K562 (cell line): Measurements from ENCODE around the gene SAMD11. TPM values are rescaled to one million over a fixed set of nuclear protein-coding genes. Genes with fewer than 3 reads are reported as not detected.

ENCODE experiments used
- HMGN3 ChIP-seq: IDR thresholded peaks from 2 replicates; pipeline ENCODE4 v1.6.1; 2011; ENCODE audit warnings: borderline replicate concordance, low read depth, mild to moderate bottlenecking, mixed read lengths, low read length; ENCODE audit not compliant: insufficient read length; ENCODE audit errors: extremely low read depth
- HOXB6 ChIP-seq: fragments of 250-450 bp; sonication (Bioruptor Pico); IDR thresholded peaks from 2 replicates; pipeline ENCODE4 v1.5.1; 2022; ENCODE audit warnings: mild to moderate bottlenecking, borderline replicate concordance
- NR2C1 ChIP-seq, 2 experiments: fragments of 450-650 bp; IDR thresholded peaks; 2 replicates each; pipeline ENCODE4 v1.6.1; 2017; ENCODE audit warnings: mild to moderate bottlenecking in 2 of 2, antibody characterized with exemption in 1 of 2, inconsistent platforms in 1 of 2, missing compliant biosample characterization in 1 of 2, missing genetic modification characterization in 1 of 2
- RFX7 ChIP-seq: fragments of 250-450 bp; sonication (Bioruptor Pico); IDR thresholded peaks from 2 replicates; pipeline ENCODE4 v1.5.1; 2021; ENCODE audit warnings: mild to moderate bottlenecking
- RUNX1 ChIP-seq: sonication (generic); IDR thresholded peaks from 2 replicates; pipeline ENCODE4 v1.6.1; 2016; ENCODE audit warnings: antibody characterized with exemption, low read depth
- SAFB ChIP-seq: fragments of 200-400 bp; formaldehyde crosslinking; IDR thresholded peaks from 2 replicates; pipeline ENCODE4 v1.6.1; 2017; ENCODE audit warnings: low read depth, low read length, borderline replicate concordance
- SMAD3 ChIP-seq: fragments of 450-650 bp; formaldehyde crosslinking; conservative IDR thresholded peaks from 2 replicates; pipeline ENCODE4 v1.4.0; 2020; ENCODE audit warnings: mild to moderate bottlenecking
- SP1 ChIP-seq: sonication (generic); formaldehyde crosslinking; IDR thresholded peaks from 2 replicates; pipeline ENCODE4 v1.8.1; 2022; ENCODE audit warnings: mild to moderate bottlenecking, missing genetic modification reagents
- TAF9B ChIP-seq: fragments of 450-650 bp; IDR thresholded peaks from 2 replicates; pipeline ENCODE4 v1.6.1; 2018; ENCODE audit warnings: mild to moderate bottlenecking; ENCODE audit not compliant: partially characterized antibody
- TEAD2 ChIP-seq: fragments of 450-650 bp; IDR thresholded peaks from 2 replicates; pipeline ENCODE4 v1.6.1; 2016; ENCODE audit warnings: missing genetic modification characterization, control low read depth, missing compliant biosample characterization
- ZNF217 ChIP-seq: sonication (generic); formaldehyde crosslinking; IDR thresholded peaks from 2 replicates; pipeline ENCODE4 v1.8.0; 2022; ENCODE audit warnings: mild to moderate bottlenecking, missing genetic modification reagents
- ZNF436 ChIP-seq: fragments of 250-450, 450-650 bp; sonication (Bioruptor Pico); formaldehyde crosslinking; IDR thresholded peaks from 2 replicates; pipeline ENCODE4 v1.7.0; 2020; ENCODE audit warnings: mild to moderate bottlenecking
- ZNF766 ChIP-seq: fragments of 200-800 bp; sonication (Bioruptor generic); conservative IDR thresholded peaks from 2 replicates; pipeline ENCODE4 v1.6.1; 2016; ENCODE audit warnings: missing genetic modification characterization, missing compliant biosample characterization
- polyA plus RNA-seq, 8 experiments: library from polyadenylated mRNA; depleted of rRNA in 4 of 8; stranded (reverse) in 5 of 8; unstranded in 3 of 8; fragments of >200 nt; fragmentation: Nextera tagmentation in 2 of 8; fragmentation: Illumina TruSeq in 1 of 8; extraction: Ambion mirVana in 2 of 8; extraction: Trizol in 1 of 8; gene quantifications; 2 replicates each; pipeline versions ENCODE4 v1.2.1 to v1.2.3, GENCODE V29; 2011 to 2014; ENCODE audit warnings: inconsistent platforms in 1 of 8, missing spikeins in 1 of 8
- total RNA-seq, 7 experiments: library from RNA; depleted of rRNA in 6 of 7; stranded (reverse); fragments of >200 nt in 6 of 7; fragmentation: Illumina TruSeq in 2 of 7; extraction: Trizol in 2 of 7; gene quantifications; 2 replicates each; pipeline versions ENCODE4 v1.2.1 to v1.2.3, GENCODE V29; 2011 to 2021; ENCODE audit warnings: low replicate concordance in 1 of 7
- TF ChIP-seq, protein P1 (sequence below): fragments of 250-450 bp; sonication (Bioruptor Pico); IDR thresholded peaks from 2 replicates; pipeline ENCODE4 v1.5.0; 2021; ENCODE audit warnings: mild to moderate bottlenecking, borderline replicate concordance
- TF ChIP-seq, protein P2 (sequence below): fragments of 250-450 bp; sonication (Bioruptor Pico); IDR thresholded peaks from 2 replicates; pipeline ENCODE4 v1.5.0; 2021
- TF ChIP-seq, protein P3 (sequence below), 2 experiments: IDR thresholded peaks; 2 replicates each; pipeline ENCODE4 v1.6.1; 2012; ENCODE audit warnings: improper control_type of control experiment in 2 of 2, low read depth in 2 of 2, low read length in 2 of 2, borderline replicate concordance in 1 of 2
- TF ChIP-seq, protein P4 (sequence below): sonication (generic); formaldehyde crosslinking; IDR thresholded peaks from 2 replicates; pipeline ENCODE4 v1.8.0; 2022; ENCODE audit warnings: missing genetic modification reagents, mild to moderate bottlenecking, borderline replicate concordance
- TF ChIP-seq, protein P5 (sequence below): fragments of 250-450 bp; sonication (Bioruptor Pico); IDR thresholded peaks from 2 replicates; pipeline ENCODE4 v1.5.0; 2020; ENCODE audit warnings: mild to moderate bottlenecking

Gene SAMD11
- total and polyA plus RNA-seq, 9 of the 15 experiments (the other 6 are each of a cell fraction or from before 2014, with no cell fraction given): 0.07 to 0.82 (median 0.11) TPM; not detected in 2

DNA sequence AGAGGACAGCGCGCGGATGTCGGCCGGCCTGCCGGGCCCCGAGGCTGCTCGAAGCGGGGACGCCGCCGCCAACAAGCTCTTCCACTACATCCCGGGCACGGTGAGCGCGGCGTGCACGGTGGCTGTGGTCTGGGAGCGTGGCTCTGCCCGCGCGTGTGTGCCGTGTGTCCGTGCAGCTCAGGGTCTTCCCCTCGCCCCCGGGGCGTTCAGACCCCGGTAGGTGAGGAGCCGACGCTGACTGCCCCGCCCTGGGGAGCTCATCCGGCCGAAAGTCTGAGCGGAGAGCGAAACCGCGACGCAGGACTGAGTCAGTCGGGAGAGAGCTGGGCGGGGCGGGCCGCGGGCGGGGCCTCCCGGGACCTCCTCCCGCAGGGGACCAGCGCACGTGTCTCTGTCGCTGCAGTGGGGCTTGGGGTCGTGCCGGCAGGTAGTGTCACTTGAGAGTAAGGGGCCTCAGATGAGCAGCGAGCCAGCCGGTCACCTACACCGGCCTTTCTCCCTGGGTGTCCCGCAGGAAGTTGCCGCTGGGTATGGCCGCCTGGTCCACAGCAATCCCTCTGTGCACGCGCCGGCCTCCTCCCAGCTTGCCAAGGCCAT, 43.1 kb downstream of the SAMD11 start (continued):
- TF ChIP-seq SP1 (CRISPR knock-in tag): peak; percentile 73; the same call in 1 of the 2 replicates
- no peak for TF ChIP-seq NR2C1 (IDR thresholded peaks at IDR 0.05)
- TF ChIP-seq NR2C1 (tag; IDR thresholded peaks at IDR 0.05): no peak
- 0 out of 2 replicates have a peak, but pooled peaks have one; percentile 56 for TF ChIP-seq SAFB
- TF ChIP-seq, protein P1, sequence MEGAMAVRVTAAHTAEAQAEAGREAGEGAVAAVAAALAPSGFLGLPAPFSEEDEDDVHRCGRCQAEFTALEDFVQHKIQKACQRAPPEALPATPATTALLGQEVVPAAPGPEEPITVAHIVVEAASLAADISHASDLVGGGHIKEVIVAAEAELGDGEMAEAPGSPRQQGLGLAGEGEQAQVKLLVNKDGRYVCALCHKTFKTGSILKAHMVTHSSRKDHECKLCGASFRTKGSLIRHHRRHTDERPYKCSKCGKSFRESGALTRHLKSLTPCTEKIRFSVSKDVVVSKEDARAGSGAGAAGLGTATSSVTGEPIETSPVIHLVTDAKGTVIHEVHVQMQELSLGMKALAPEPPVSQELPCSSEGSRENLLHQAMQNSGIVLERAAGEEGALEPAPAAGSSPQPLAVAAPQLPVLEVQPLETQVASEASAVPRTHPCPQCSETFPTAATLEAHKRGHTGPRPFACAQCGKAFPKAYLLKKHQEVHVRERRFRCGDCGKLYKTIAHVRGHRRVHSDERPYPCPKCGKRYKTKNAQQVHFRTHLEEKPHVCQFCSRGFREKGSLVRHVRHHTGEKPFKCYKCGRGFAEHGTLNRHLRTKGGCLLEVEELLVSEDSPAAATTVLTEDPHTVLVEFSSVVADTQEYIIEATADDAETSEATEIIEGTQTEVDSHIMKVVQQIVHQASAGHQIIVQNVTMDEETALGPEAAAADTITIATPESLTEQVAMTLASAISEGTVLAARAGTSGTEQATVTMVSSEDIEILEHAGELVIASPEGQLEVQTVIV: no peak
- no peak for TF ChIP-seq ZNF436 (CRISPR knock-in tag)
- no peak for TF ChIP-seq RUNX1
- TF ChIP-seq, protein P2, sequence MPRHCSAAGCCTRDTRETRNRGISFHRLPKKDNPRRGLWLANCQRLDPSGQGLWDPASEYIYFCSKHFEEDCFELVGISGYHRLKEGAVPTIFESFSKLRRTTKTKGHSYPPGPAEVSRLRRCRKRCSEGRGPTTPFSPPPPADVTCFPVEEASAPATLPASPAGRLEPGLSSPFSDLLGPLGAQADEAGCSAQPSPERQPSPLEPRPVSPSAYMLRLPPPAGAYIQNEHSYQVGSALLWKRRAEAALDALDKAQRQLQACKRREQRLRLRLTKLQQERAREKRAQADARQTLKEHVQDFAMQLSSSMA (CRISPR knock-in tag): no peak
- TF ChIP-seq ZNF217 (CRISPR knock-in tag): no peak
- TF ChIP-seq, protein P3, sequence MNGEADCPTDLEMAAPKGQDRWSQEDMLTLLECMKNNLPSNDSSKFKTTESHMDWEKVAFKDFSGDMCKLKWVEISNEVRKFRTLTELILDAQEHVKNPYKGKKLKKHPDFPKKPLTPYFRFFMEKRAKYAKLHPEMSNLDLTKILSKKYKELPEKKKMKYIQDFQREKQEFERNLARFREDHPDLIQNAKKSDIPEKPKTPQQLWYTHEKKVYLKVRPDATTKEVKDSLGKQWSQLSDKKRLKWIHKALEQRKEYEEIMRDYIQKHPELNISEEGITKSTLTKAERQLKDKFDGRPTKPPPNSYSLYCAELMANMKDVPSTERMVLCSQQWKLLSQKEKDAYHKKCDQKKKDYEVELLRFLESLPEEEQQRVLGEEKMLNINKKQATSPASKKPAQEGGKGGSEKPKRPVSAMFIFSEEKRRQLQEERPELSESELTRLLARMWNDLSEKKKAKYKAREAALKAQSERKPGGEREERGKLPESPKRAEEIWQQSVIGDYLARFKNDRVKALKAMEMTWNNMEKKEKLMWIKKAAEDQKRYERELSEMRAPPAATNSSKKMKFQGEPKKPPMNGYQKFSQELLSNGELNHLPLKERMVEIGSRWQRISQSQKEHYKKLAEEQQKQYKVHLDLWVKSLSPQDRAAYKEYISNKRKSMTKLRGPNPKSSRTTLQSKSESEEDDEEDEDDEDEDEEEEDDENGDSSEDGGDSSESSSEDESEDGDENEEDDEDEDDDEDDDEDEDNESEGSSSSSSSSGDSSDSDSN (IDR thresholded peaks at IDR 0.05; ENCODE audit: borderline replicate concordance in 1 of 2, low read depth in 2 of 2, low read length in 2 of 2): 0 out of 4 replicates have a peak, but pooled peaks have one; percentile 69 to 78
- TF ChIP-seq, protein P4, sequence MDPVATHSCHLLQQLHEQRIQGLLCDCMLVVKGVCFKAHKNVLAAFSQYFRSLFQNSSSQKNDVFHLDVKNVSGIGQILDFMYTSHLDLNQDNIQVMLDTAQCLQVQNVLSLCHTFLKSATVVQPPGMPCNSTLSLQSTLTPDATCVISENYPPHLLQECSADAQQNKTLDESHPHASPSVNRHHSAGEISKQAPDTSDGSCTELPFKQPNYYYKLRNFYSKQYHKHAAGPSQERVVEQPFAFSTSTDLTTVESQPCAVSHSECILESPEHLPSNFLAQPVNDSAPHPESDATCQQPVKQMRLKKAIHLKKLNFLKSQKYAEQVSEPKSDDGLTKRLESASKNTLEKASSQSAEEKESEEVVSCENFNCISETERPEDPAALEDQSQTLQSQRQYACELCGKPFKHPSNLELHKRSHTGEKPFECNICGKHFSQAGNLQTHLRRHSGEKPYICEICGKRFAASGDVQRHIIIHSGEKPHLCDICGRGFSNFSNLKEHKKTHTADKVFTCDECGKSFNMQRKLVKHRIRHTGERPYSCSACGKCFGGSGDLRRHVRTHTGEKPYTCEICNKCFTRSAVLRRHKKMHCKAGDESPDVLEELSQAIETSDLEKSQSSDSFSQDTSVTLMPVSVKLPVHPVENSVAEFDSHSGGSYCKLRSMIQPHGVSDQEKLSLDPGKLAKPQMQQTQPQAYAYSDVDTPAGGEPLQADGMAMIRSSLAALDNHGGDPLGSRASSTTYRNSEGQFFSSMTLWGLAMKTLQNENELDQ (CRISPR knock-in tag): no peak
- TF ChIP-seq, protein P5, sequence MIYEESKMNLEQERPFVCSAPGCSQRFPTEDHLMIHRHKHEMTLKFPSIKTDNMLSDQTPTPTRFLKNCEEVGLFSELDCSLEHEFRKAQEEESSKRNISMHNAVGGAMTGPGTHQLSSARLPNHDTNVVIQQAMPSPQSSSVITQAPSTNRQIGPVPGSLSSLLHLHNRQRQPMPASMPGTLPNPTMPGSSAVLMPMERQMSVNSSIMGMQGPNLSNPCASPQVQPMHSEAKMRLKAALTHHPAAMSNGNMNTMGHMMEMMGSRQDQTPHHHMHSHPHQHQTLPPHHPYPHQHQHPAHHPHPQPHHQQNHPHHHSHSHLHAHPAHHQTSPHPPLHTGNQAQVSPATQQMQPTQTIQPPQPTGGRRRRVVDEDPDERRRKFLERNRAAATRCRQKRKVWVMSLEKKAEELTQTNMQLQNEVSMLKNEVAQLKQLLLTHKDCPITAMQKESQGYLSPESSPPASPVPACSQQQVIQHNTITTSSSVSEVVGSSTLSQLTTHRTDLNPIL (CRISPR knock-in tag): no peak
- TF ChIP-seq TEAD2 (tag): no peak
- TF ChIP-seq TAF9B: no peak
- no peak for TF ChIP-seq ZNF766 (CRISPR knock-in tag)
- TF ChIP-seq RFX7 (CRISPR knock-in tag): no peak
- TF ChIP-seq HOXB6: no peak
- TF ChIP-seq SMAD3 (CRISPR knock-in tag): no peak
- TF ChIP-seq HMGN3: peak; percentile 49
